GM18867 (cell line): ENCODE measurements around the gene MLH3.

ENCODE experiments used
- ATAC-seq: cut with Tn5 transposase; IDR thresholded peaks from one replicate; pipeline ENCODE4 v1.9.1; 2021; ENCODE audit warnings: mild to moderate bottlenecking, moderate library complexity; ENCODE audit not compliant: unreplicated experiment

Gene MLH3

DNA sequence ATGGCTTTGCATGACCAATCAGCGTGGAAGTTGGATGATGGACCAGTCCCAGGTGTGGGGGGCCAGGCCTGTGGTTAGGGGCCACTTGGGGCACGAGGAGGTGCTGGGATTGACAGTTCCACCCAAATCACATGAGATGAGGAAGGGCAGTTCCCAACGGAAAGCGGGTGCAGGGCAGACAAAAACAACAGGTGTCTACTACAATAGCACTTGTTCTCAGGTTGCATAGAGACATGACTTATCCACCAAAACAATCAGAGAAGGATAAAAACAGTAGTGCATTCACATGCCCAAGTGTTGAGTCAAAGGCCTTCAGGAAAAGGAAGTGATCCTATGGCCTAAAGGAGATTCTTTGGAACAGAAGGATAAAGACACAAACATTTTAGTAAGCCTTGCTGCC, 63.1 kb downstream of the MLH3 start:
- ATAC-seq: no peak

DNA sequence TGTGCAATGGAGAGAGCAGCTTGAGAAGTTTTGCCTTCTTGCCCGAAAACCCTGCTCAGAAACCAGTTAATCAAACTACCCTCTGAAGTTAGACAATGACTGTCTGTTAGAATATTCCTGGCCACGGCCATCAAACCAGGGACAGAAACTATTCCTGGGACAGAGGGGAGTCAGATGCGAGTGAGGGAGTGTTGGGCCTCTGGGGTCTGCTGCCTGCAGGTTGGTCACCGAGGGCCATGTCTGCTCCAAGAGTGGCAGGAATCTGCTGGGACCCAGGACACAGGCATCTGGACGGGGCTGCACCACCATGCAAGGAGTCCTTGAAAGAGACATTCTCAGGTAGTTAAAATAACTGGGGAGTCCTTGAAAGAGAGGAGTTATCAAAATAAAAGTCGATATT, 65.5 kb downstream of the MLH3 start:
- no peak for ATAC-seq

DNA sequence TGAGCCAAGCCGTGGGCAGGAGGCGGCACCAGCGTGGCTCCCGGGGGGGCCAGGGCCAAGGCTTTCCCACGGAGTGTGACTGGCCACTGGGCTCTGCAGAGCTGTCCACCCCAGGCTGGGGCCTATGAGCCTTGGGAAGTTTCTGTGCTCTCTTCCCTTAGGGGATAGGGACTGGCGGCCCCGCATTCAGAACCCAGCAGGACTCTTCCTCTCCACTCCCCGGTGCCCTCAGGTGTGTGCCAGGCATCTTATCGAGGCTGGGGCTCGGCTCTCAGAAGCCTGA, 66.3 kb downstream of the MLH3 start:
- ATAC-seq: no peak

DNA sequence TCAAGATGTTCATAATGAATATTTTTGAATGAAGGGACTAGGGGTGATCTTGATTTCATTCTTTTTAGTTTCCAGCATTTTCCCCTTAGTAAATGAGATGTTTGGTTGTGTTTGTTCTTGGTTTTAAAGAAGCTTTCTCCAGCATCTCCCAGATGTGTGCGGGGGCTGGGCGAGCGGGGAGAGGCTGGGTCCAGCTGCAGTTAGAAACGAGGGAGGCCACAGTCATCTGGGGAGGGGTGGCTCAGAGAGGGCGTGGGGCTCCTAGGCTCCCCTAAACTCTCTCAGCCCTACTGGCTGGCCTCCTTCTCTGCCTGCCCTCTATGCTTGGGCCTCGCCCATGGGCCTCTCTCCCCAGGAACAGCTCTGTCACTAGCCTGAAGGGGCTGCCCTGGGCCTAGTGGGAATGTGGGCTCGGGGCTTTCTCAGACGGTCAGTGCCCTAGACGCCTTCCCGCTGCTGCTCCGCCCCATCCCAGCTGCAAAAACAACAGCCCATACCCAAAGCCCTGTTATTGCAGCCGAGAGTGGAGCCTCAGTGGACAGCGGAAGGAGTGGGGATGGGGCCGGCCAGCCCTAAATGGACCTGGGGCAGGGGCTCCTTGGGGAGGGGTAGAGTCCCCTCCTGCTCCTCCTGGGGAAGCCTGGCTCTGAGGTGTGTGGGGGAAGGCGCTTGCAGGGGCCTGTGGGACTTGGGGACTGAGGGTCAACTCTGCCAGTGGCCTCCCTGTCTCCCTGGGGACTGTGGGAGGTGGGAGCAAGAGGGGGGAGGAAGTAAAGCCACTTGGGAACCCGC, 66.8 kb downstream of the MLH3 start:
- ATAC-seq: no peak

DNA sequence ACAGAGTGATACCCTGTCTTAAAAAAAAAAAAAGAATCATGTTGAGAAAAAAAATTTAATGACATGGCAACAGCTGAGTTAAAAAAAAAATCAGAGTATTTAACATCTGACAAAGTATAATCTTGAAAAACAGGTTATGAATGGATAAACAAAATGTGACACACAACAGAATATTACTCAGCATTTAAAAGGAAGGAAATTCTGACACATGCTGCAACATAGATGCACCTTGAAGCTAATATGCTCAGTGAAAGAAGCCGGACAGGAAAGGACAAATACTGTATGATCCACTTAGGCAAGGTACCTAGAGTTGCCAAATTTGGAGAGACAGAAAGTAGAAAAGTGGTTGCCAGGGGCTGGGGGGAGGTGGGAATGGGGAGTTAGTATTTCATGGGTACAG, 67.9 kb downstream of the MLH3 start:
- no peak for ATAC-seq

DNA sequence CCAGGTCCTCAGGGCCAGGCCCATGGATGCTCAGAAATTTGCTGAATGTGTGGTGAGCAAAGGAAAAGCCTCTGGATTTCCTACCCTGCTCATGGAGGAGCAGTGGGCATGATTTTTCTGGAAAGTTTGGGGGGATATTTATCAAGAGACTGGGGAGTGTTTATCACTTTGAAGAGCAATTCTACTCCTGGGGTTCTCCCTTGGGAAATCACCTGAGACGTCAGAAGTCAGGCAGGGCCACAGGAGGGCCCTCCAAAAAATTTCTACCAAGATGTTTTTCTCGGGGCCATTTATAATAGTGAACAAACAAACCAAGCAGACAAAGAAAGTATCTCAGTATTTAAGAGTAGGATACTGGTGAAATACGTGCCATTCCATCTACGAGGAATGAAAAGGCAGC, 68.6 kb downstream of the MLH3 start:
- no peak for ATAC-seq

DNA sequence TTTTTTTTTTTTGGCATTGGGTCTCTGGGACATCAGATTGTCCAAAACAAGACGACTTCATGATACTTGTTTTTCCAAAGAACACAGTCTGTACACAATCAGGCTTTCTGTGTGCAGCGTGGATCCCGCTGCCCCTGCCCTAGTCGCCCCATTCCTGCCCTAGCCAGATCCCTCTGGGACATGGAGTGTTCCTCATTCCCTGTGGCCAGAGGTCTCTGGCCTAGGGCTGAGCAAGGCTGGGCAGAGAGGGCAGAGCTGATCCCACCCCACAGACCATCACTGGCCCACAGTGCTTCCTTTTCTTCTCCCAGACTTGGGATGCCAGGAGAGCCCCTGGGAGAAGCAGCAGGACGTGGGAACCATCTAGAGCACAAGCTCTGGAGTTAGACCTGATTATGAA, 69.4 kb downstream of the MLH3 start:
- no peak for ATAC-seq

DNA sequence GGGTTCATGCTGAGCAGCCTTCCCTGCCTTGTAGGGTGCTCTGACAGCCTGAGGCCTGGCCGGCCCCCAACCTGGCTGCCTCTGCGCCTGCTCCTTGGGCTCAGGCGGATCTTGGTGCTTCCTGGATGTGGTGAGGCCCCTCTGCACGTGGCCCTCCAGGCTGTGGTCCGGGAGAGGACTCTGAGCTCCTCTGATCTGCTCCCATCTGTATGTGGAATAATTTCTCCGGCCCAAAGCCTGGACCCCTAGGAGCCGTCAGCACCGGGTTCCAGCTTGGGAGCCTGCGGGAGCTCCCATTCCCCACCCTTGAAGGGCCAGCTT, 69.8 kb downstream of the MLH3 start:
- ATAC-seq: no peak

DNA sequence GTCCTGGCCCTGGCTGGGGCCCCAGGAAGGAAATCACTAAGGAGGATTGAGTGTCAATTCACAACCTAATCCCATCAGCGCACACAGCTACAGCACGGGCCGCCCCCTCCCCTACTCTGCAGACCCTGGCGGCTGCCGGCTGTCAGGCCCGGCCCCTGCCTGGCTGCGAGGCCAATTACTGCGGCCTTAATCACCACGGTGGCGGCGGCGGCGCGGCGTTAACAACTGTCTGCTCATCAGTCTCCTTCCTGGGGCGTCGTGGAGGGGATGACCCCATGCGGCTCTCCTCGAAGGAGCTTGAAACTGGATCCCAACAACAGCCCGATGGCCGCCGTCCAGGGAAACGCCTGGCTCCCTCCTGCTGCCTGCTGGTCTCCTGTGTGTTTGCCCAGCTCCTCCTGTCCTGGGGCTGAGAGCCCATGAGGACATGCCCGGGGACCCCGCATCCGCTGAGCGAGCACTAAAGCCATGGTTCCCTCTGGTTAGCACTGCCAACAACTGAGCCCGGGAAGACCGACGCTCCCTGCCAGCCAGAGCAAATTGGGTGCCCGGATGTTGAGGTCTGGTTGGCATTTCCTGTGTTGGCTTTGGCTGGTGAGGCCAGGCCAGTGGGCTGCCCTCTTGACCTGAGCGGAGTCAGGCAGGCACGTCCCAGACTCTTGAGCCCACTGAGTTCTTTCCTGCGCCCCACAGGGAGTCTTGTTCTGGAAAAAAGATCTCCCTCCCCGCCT, 70.4 kb downstream of the MLH3 start:
- no peak for ATAC-seq

DNA sequence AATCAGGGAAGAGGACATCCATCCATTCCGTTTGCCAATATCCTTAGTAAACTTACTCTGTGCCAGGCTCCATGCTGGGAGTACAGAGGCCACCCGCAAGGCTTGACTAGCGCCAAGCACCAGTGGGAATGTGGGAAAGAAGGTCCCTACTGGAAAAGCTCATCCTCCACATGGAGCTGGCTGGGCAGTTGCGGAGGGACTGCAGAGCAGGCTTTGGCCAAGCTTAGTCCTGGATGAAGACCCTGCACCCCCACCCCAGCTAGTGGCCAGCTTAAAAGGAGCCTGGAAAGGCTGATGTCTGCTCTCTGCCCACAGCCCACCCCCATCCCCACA, 70.9 kb downstream of the MLH3 start:
- no peak for ATAC-seq

DNA sequence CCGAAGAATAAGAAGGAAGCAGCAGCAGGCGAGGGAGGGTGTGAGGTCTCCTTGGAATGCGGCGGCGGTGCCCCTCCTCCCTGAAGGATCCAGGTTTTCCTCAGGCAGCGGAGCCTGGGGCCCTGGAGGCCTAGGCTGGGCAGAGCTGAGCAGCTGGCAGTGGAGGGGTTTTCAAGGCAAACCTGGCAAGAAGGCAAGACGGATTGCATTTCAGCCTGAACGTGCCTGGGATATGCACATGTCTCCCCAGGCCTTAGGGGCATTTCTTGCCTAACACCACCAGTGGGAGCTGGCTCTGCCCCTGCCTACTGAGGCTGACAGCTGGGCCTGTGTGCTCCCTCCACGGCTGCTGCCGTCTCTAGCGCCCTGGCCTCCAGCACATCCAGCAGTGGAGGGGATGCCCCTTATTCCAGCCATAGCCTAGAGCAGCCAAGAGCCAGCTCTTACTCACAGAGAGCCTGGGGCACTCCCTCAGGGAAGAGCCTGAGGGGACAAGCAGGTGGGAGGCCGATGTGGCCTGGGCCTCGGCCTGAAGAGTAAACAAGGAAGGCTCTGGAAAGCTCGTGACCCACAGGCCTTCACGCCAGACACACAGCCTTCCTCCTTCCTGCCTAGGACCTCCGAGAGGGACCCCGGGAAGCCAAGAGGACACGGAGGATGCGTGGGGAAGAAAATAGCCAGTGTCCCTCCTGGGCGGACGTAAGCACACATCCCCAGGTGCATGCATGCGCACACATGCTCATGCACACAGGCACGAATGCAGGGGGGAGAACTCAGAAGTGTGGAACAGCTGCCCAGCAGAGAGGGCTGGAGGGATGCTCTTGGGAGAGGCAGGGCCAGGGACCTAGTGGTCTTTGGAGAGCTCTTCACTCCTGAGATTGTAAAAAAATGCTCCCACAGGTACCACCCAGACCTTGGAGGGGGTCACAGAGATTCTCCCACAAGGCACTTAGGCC, 71.5 kb downstream of the MLH3 start:
- ATAC-seq: no peak

DNA sequence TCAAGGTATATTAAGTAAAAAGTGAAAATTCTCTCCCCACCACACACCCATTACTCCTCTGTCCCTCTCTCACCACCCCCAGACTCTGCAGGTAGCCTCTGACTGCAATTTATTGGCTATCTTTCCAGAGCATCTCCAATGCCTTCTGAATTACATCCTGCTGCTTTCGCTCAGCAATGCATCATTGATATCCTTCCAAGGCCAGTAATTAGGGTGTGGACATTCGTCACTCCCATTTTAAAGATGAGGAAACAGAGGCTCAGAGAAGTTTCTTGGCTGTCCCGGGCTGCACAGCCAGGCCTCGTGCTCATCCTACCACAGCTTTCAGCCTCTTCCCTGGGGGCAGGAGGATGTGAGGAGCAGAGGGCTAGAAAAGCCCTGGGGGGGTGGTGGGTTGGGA, 72.2 kb downstream of the MLH3 start:
- no peak for ATAC-seq

DNA sequence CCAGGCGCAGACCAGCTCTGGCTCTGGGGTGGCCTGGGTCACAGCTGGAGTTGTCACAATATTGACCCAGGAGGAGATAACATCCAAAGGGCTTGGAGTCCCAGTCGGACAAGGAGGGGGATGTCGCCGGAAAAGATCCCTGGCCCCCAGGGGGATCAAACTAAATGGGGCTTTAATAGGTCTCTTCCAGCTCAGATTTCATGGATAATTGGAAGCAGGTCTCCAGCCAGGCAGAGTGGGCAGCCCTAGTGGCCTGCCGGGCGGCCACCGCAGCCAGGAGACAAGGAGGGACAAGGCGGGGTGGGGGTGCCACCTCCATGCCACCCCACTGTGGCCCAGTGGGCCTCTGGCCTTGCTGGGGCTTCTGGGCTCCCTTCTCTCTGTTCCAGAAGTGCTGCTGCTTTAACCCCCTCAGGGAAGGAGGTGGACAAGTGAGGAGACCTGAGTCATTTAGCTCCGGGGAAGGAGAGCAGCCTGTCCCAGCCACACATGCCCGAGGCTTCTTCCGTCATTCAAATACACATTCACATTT, 72.8 kb downstream of the MLH3 start:
- no peak for ATAC-seq

DNA sequence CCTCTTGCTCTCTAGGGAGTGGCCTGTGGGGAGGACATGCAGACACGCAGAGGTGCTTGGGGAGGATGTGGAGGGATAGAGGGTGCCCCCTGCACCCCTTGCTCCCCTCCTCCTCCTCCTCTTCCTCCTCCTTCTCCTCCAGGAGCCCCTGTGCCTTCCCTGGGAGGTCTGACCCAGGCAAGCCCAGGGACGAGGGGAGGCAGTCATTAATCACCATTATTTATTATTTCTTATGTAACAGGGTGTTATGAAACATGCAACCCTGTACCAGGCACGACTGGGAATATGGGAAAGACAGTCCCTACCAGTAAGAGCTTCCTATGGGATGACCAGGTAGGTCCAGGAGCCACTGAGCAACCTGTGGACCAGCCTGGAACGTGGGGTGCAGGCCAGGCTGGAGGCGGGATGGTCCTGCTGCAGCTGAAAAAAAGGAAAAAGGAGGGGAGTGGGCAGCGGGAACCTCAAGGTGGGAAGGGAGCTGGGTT, 73.3 kb downstream of the MLH3 start:
- ATAC-seq: no peak

DNA sequence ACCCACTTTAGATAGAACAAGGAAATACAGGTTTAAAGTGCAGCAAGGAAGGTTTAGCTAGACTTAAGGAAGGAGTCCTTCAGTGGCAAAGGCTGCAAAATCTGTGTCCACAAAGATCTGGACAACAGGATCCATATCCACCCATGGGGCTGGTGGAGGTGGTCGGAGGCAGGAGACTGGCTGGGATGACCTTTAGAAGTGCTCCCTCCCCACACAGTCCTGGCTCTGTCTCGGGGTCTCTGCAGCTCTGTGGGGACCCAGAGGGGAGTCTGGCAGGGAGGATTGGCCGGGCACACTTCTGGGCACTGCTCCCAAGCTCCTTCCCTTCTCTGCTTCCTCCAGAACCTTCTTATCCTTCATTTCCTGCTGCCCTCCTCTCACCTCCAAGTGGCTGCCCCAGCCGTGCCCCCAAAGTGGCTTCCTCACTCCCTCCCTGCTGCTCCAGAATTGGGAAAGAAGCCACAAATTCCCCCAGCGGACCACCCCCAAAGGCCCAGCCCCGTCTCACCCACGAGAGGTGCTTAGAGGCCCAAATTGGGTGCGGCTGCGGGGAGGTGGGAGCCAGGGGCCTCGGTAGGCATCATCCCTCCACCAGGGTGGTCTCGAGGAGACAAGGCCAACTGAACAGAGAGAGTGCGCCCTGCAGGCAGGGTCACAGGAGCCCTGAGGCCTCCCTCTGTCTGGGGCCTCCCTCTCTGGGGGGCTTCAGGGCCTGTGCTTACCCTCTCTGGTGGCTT, 73.9 kb downstream of the MLH3 start:
- ATAC-seq: no peak

DNA sequence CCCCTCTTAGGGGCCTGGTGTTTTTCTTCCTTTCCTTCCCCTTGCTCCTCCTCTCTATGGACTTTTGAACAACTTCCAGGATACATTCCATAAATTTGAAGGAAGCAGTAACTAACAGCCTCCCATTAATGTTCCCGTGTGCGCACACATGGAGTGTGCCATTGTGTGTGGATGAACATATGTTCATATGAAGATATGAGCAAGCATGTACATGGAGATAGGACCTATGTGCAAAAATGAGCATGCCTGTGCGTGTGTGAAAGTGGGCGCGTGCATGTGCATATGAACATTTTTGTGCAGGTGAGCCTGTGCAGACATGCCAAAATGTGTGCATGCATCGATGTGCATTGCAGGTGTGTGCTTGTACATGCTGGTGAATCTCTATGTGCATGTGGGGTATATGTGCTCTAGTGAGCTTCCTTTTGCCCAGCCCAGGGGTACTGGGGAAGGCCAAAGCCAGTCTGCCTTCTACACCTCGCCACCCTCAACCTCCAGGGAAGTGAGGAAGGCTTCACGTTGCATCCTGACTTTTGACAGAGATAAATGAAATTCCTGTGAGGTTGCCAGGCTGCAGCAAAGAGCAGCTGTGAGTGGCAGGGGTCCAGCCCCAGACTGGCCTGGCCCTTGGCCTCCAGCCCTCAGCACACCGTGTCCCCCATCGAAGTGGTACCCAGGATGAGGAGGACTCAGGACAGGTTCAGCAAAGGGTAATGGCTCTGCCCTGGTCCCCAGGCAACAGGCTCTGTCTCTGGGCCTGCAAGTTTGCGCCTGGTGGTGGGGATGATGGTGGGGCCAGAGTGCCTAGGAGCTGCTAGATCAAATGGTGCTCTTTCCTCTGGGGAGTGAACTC, 74.8 kb downstream of the MLH3 start:
- ATAC-seq: no peak

DNA sequence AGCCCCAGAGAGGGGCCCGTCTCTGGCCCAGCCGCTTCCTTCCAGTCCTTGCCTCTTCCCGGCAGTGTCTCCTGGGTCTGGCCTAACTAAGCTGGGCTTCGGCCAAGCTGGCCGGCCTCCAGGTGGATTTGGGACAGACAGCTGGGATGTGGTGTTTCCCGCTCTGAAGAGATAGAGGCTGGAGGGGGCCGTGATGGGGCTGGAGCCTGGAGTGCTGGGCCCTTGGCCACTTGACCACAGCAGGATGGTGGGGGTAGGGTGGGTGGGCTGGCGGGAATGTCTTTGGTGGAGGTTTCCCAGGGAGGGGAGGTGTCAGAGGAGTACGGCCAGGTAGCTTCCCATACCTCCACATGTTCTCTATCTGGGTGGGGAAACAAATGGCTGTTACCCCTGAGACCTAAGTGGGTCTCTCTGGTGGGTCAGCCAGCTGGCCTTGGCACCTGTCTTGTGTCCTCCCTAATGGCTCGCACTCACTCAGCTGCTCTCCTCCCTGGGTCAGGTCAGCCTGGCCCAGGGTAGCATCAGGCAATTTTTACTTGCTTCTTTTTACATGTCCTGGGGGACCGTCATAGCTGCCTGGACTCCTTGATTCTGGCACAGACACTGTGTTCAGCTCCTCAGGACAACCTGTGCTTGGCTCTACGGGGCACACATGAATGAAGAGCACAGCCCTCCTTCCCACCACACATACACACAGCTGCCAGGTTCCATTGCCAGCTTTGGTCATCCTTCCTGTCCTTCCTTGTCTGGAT, 76.0 kb downstream of the MLH3 start:
- ATAC-seq: no peak

DNA sequence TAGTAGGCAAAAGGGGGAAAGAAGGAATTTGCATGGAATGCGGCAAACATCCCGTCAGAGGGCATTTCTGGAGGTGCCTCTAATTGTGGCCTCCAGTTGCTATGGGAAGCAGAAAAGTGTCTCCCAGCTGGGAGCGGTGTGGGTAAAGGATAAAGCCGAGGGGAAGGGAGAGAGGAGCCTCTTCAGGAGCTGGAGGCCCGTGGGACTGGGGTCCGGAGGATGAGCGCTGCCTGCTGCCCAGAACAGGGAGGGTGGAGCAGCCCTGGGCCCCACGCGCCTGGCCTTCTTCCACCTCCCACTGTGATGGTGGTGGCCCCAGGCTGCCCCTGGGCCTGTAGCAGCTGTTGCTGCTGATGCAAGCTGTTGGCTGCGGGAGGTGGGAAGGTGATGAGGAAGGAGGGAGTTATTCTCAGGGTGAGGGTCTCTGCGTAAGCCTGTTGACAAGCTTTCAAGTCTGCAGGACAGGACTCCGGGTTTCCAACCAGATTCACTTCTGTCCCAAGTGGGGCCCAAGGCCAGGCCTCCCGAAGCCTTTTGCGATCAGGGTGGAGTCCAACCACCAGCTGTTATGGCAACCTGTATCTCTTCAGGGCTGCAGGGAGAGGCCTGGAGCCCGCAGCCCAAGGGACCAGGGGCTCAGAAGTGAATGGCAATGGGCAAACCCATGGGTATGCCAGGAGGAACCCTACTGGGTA, 76.8 kb downstream of the MLH3 start:
- ATAC-seq: no peak

DNA sequence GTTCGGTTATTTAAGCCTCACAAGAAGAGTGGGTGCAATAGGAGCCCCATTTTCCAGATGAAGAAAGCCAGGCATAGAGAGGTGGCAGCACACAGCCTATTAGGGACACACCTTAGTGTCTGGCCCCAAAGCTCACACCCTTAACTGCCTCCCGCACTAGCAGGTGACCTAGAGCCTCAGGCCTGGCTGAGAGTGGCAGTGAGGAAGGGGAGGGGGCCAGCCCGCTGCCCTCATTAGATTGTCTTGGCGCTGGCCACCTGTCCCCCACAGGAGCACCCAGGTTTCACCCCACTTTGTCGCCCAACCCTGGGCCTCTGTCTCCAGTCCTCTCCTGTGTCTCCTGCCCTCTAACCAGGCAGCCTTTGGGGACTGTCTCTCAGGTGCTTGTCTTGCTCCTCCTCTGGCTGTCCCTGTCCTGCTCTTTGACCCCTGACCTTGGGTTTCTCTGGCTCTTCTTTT, 77.3 kb downstream of the MLH3 start:
- no peak for ATAC-seq
